Hematopoietic multipotent progenitor cell treated with erythropoietin and hydrocortisone succinate and interleukin-3 and kit ligand, for 17 days (in vitro differentiated cells): ENCODE results near the gene ST8SIA2.
"Not testable (repeated sequence)": the region's sequence is repeated elsewhere in the genome, so short reads cannot be mapped to it uniquely, and the experiment has no call there.

ENCODE experiments used
- DNase-seq: peaks from one replicate; pipeline ENCODE4 v3.0.0-alpha.2; 2015; ENCODE audit warnings: low spot score

Gene ST8SIA2

DNA sequence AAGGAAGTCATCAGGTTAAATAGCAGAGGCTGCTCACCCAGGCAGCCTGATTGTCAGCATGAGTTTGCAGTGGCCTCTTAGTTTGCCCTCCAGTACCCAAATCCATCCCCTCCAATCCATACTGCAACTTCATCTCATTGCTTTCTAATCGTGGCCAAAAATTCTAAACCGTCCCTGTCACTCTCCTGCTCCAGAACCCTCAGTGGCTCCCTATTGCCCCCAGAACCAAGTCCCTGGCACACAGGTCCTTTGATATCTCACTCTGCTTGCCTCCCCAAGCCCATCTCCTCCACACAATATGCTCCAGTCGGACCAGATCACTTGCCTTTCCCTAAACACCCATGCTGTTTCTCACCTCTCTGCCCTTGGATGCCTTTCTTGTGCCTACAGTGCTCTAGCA is 49.7 kb downstream of the ST8SIA2 start:
- no peak for DNase-seq

DNA sequence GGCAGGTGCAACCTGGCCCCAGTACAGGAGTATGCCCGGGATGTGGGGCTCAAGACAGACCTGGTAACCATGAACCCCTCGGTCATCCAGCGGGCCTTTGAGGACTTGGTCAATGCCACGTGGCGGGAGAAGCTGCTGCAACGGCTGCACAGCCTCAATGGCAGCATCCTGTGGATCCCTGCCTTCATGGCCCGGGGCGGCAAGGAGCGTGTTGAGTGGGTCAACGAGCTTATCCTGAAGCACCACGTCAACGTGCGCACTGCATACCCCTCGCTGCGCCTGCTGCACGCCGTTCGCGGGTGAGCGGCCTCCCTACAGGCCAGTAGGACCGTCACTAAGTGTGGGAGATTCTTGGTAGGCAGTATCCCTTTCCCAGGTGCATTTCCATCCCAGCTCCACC is 51.0 kb downstream of the ST8SIA2 start:
- no peak for DNase-seq

DNA sequence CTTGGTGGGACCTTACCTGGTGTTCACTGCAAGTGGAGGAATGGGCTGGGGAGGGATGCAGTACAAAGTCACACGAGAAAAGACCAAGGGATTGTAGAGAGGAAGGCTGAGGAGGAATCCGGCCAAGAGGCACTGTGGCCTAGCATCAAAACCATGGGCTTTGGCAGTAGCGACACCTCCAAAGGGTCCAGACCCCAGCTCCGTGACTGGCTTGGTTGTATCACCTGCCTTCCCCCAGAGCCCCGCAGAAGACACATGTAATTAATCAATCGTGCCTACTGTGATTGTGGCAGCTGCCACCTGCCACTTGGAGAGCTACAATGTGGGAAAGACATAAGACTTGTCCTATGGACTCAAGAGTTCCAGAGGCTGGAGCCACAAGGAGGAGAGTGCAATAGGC is 54.7 kb downstream of the ST8SIA2 start:
- no peak for DNase-seq

GRCh38 chr15:92449476-92449875 is 55.8 kb downstream of the ST8SIA2 start:
- DNase-seq: no peak

DNA sequence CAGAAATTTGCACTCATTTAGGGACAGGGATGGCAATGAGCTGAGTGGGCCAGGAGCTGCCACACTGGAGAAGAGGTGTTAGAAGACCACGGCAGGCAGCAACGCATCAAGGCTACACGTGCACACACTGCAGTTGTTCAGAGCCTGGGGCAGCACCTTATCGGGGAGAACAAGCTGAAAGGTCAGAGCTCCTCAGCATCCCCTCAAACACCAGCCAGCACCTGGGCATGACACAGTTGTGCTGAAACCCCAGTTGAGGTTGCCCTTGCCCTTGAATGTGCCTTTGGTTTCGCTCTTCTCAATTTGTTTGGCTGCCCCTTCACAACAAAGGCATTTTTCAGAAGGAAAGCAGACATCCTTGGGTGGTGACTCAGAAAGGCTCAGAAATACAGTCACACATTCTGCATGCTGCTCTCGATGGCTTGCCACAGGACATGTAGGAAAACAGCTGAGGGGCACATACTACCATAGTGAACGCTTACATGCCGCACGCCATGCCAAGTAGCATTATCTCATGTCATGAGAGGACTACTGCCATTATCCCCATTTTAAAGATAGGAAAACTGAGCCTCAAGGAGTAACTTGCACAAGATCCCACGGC is 57.6 kb downstream of the ST8SIA2 start:
- DNase-seq: no peak

- no peak for DNase-seq
Measured at GRCh38 chr15:92452143-92452542, 58.5 kb downstream of the ST8SIA2 start.

DNA sequence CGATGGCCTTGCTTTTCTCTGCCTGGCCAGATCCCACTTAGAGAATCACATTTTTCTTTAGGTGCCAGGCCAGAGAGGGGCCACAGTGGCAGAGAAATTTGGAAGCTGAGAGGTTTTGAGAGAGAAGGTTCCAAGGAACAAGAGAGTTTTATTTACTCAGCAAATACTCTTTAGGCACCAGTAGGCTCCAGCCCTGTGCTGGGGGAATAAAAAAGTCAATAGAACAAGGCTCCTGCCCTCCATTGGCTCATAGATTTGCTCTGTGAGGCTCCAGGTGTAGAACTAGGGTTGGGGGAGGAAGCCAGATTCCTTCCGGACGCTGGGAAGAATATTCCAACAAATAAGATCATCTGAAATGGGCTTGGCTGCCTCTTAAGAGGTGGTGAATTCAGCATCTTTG is 59.9 kb downstream of the ST8SIA2 start:
- no peak for DNase-seq

- DNase-seq: no peak
Measured at GRCh38 chr15:92454555-92455105, 60.9 kb downstream of the ST8SIA2 start.

DNA sequence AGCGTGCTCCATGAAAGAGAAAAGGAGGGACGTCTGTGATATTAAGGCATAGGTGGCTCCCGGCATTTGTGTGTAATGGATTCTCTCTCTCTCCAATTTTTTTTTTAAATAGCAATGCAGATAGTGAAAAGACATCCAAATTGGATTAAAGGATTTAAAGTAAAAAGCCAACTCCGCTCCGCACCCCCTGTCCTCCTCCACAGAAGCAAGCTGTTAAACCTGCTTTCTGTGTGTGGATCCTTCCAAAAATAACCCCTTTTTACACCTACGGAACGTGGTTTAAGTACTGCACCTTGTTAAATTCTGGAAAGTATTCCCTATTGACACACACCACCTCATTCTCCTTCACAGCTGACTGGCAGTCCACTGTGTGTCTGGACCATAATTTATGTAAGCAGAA is 61.6 kb downstream of the ST8SIA2 start:
- no peak for DNase-seq

DNA sequence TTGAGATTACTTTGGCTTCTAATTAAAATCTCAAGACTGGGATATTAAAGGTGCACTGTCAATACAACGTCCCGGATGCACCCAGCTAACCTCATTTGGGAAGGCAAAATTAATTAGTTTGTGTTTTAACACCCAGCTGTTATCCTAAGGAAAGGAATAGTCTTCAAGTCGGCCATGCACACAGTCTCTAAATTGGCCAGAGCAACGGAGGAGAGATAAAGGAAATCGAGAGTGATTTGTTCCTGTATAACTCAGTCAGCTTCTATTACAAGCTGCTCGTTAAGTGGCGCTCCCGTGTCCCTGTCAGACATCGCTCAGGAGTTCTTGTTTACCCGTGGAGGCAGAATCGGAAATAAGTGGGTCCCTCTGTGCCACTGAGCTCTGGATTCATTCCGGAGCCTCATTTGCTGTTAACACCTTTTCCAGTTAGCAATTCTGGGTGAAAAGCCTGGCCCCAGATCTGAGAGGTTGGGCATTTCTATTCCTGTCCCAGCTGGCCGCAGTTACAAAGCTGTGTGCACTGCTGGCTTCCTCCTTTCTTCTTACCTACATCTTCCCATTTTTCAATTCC is 63.9 kb downstream of the ST8SIA2 start:
- DNase-seq: no peak

- DNase-seq: no peak
Measured at GRCh38 chr15:92460023-92460422, 66.3 kb downstream of the ST8SIA2 start.

- no peak for DNase-seq
Measured at GRCh38 chr15:92462424-92463125, 68.9 kb downstream of the ST8SIA2 start.

- no peak for DNase-seq
Measured at GRCh38 chr15:92463352-92463751, 69.7 kb downstream of the ST8SIA2 start.

- no peak for DNase-seq
Measured at GRCh38 chr15:92463826-92464225, 70.1 kb downstream of the ST8SIA2 start.

- no peak for DNase-seq
Measured at GRCh38 chr15:92466834-92467233, 73.2 kb downstream of the ST8SIA2 start.

DNA sequence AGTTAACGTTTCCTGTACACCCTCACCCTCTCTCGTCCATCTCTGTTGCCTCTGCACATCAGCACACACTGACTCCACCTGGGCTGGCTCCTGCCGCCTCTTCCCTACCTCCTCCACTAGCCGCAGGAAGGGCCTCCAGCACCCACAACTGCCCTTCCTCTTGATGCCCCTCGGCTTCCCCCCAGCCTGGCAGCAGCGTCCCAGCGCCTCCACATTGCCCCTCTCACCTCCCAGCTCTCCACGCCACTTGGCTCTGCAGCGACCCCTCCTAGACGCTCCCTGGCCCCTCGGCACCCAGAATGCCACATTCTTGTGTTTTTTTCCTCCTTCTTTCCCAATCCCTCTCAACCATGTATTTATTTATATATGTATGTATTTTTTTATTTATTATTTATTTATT is 73.6 kb downstream of the ST8SIA2 start:
- DNase-seq: no peak

DNA sequence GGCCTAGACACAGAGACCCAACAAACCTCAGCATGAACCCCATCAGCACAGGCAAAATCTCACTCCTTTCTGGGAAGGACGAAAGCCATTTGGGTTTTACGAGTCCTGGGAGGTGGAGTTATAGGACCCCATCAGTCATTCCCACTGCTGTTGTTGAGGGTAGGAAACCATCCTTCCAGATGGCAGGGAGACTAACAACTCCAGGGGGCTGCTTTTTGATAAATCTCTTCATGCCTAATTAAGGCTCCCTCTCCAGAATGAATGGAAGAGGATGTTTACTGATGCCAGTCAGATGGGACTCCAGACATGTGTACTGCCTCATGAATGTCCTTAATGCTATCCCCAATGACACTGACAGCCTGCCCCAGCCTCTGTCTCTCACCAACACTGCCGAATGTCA is 75.3 kb downstream of the ST8SIA2 start:
- DNase-seq: no peak

- no peak for DNase-seq
Measured at GRCh38 chr15:92471288-92471687, 77.6 kb downstream of the ST8SIA2 start.

GRCh38 chr15:92473756-92474155 is 80.1 kb downstream of the ST8SIA2 start:
- DNase-seq: no peak

GRCh38 chr15:92479730-92480129 is 86.0 kb downstream of the ST8SIA2 start:
- not testable (repeated sequence) for DNase-seq

DNA sequence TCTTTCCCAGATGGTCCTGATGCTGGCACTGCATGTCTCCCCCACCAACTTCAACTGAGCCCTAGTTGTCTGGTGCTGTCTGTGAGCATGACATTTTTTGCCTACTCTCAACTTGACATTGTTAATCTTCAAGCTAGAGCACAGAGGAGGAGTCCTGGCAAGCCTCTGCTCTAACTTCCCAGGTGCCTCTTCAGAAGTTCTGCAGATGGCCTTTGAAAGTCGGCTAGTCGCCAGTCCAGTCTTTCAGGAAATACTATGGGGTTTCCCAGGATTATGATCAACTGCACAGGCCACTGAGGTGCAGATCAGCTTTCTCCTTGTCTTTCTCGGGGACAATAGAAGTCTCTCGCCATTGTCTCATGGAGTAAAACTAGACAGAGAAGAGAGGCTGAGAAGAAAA is 86.7 kb downstream of the ST8SIA2 start:
- DNase-seq: no peak

DNA sequence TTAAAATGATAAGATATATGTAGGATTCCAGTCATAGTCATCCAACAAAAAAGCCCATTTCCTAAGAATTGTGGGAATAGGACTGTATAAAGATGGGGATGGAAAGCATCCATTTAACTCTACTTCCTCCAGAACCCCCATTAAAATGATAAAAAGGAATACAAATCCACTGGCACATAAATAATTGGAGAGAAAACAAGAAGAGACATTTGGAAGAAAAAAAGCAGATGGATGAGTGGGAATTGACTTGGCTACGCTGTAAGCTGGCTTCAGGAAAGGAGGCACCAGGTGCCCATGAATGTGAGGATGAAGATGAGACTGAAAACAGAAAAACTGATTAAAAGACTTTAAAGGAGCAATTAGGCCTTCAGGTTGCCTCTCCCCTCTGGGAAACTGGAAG is 91.8 kb downstream of the ST8SIA2 start:
- no peak for DNase-seq

DNA sequence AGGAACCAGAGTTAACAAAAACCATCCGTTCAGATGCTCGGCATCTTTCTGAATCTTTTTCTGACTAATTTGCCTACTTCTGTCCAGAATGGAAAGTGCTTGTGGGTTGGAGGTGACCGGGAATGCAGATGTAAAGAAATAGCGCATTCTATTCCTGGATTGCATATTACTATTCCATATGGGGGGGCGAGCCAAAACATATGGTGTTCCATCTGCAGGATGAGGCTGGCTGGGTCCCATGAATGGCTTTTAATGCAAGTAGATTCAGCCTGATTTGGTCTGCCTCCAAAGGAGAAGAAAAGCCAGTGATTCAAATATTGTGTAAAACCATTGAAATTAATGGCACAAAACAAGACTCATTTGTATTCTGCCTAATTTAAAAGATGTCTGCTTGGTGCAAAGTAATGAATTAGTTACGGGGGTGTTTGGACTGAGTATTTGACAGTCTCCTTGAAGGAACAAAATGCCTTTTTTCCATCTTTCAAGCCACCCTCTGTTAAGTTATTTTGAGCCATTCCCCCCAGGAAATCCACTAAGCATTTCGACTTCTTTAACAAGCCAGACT is 99.0 kb downstream of the ST8SIA2 start:
- DNase-seq: no peak
